Right ventricle myocardium inferior (tissue), 1 donor: ENCODE data around the gene RUSC1. TPM values are rescaled to one million over a fixed set of nuclear protein-coding genes. Genes with fewer than 3 reads are reported as not detected.
"Not testable (repeated sequence)": the region's sequence is repeated elsewhere in the genome, so short reads cannot be mapped to it uniquely, and the experiment has no call there.

Experiments
- ATAC-seq: fragments of 200-7000 bp; cut with Tn5 transposase; one replicate; pipeline ENCODE4 v1.9.1; 2020; ENCODE audit warnings: mild to moderate bottlenecking, moderate library complexity
- DNase-seq: peaks from one replicate; pipeline ENCODE4 v3.0.0; 2021; ENCODE audit errors: missing footprints
- intact Hi-C: fragments of 100-400 bp; cut with DNase I; formaldehyde crosslinking; loops from one replicate; pipeline ENCODE4 v1.11.0; 2022
- total RNA-seq: library from RNA; stranded (reverse); fragmentation: NEBNext Ultra II Directional; extraction: Animal tissue kit (Norgen Biotek cat#: 25700); gene quantifications from one replicate; pipeline ENCODE4 v1.2.1, GENCODE V29; 2021
- donor health status: DM: no; HTN: yes; CAD: no; lungs with severe emphysema.

Gene RUSC1
- total RNA-seq, 1 donor from 2014 or later, result 24.3 TPM

- DNase-seq, result no peak
- intact Hi-C loops, result no loop called here
These were observed 2.6 kb upstream of the RUSC1 start for GRCh38 chr1:155318082-155318481.

GRCh38 chr1:155319536-155319935 is 1.2 kb upstream of the RUSC1 start:
- no peak for DNase-seq
- no peak for ATAC-seq
- intact Hi-C loops, result no loop called here

More at GRCh38 chr1:155318082-155318481, 2.6 kb upstream of the RUSC1 start:
- ATAC-seq, result no peak

GRCh38 chr1:155320252-155320651 is 442 bp upstream of the RUSC1 start:
- DNase-seq (no peak), ATAC-seq (no peak)
- intact Hi-C loops, result loop anchor here (10.0 kb wide), 2 partner anchors 245 to 275 kb away; partner anchors contain the start of gene ASH1L

- intact Hi-C loops, result loop anchor here (2.0 to 10.0 kb wide), 3 partner anchors 71 to 273 kb away; partner anchors contain the start of gene ASH1L
- DNase-seq (no peak), ATAC-seq (no peak)
These were observed 1.2 kb downstream of the RUSC1 start for GRCh38 chr1:155321639-155322503.

GRCh38 chr1:155322571-155322952 is 1.9 kb downstream of the RUSC1 start:
- ATAC-seq (no peak), DNase-seq (no peak)
- intact Hi-C loops, result loop anchor here (2.0 to 10.0 kb wide), 3 partner anchors 72 to 272 kb away; partner anchors contain the start of gene ASH1L

GRCh38 chr1:155322953-155323728 is 2.4 kb downstream of the RUSC1 start:
- ATAC-seq (peak; percentile 58), DNase-seq (peak; percentile 95)
- intact Hi-C loops, result loop anchor here (1.0 to 10.0 kb wide), 4 partner anchors 72 to 272 kb away; partner anchors contain the start of genes ASH1L and MTX1

- peak; percentile 77 for ATAC-seq
- intact Hi-C loops, result loop anchor here (1.0 to 10.0 kb wide), 5 partner anchors 46 to 271 kb away; partner anchors contain the start of genes ASH1L, HCN3 and MTX1
- DNase-seq, result peak; percentile 92
These were observed 3.0 kb downstream of the RUSC1 start for GRCh38 chr1:155323729-155324036.

GRCh38 chr1:155324037-155324716 is 3.5 kb downstream of the RUSC1 start:
- peak; percentile 86 for ATAC-seq
- intact Hi-C loops, result loop anchor here (1.0 to 10.0 kb wide), 3 partner anchors 47 to 271 kb away; partner anchors contain the start of genes ASH1L and HCN3
- peak; percentile 98 for DNase-seq

GRCh38 chr1:155324717-155325602 is 4.3 kb downstream of the RUSC1 start:
- no peak for ATAC-seq
- intact Hi-C loops, result loop anchor here (1.0 to 10.0 kb wide), 3 partner anchors 48 to 270 kb away; partner anchors contain the start of genes ASH1L and HCN3
- DNase-seq, result peak; percentile 76

GRCh38 chr1:155325603-155325893 is 4.9 kb downstream of the RUSC1 start:
- ATAC-seq, result no peak
- DNase-seq, result no peak
- intact Hi-C loops, result loop anchor here (10.0 kb wide), 2 partner anchors 239 to 269 kb away; partner anchors contain the start of gene ASH1L

GRCh38 chr1:155326020-155326526 is 5.4 kb downstream of the RUSC1 start:
- no peak for ATAC-seq
- intact Hi-C loops, result loop anchor here (10.0 kb wide), 2 partner anchors 239 to 269 kb away; partner anchors contain the start of gene ASH1L
- no peak for DNase-seq

GRCh38 chr1:155326631-155327037 is 5.9 kb downstream of the RUSC1 start:
- intact Hi-C loops, result loop anchor here (10.0 kb wide), 2 partner anchors 238 to 268 kb away; partner anchors contain the start of gene ASH1L
- DNase-seq (no peak), ATAC-seq (no peak)

GRCh38 chr1:155327981-155328380 is 7.3 kb downstream of the RUSC1 start:
- DNase-seq, result no peak
- intact Hi-C loops, result loop anchor here (10.0 kb wide), 2 partner anchors 237 to 267 kb away; partner anchors contain the start of gene ASH1L
- ATAC-seq, result no peak

GRCh38 chr1:155328856-155329255 is 8.2 kb downstream of the RUSC1 start:
- DNase-seq, ATAC-seq: not testable (repeated sequence)
- intact Hi-C loops, result loop anchor here (10.0 kb wide), 2 partner anchors 236 to 266 kb away; partner anchors contain the start of gene ASH1L

- intact Hi-C loops, result loop anchor here (10.0 kb wide), 2 partner anchors 235 to 265 kb away; partner anchors contain the start of gene ASH1L
- DNase-seq (no peak), ATAC-seq (no peak)
These were observed 9.4 kb downstream of the RUSC1 start for GRCh38 chr1:155329980-155330598.

- ATAC-seq (no peak), DNase-seq (no peak)
- intact Hi-C loops, result no loop called here
These were observed 14.3 kb downstream of the RUSC1 start for GRCh38 chr1:155334962-155335361.
